GM12878 (cell line): ENCODE data around the gene BEGAIN. TPM values are rescaled to one million over a fixed set of nuclear protein-coding genes. Genes with fewer than 3 reads are reported as not detected.

ENCODE experiments used
- ATAC-seq: fragments of 200-7000 bp; cut with Tn5 transposase; 3 replicates; pipeline ENCODE4 v1.9.1; 2020; ENCODE audit warnings: mild to moderate bottlenecking, moderate library complexity
- BruUV-seq: library from RNA; stranded (reverse); fragments of 400-500 nt; replicated peaks from 2 replicates; lab custom pipeline; 2021; lab: Mats Ljungman, UMichigan
- CTCF ChIA-PET: fragments of 300-600 bp; sonication (Branson Sonifier 250); formaldehyde crosslinking; extraction: SDS; loops from one replicate; lab custom pipeline; 2021; ENCODE audit warnings: inconsistent platforms; lab: Yijun Ruan, JAX
- POLR2A ChIA-PET: fragments of 350-600 bp; formaldehyde crosslinking; extraction: SDS; loops from one replicate; lab custom pipeline; 2021; ENCODE audit warnings: inconsistent platforms; lab: Charles Lee
- RAD21 ChIA-PET: fragments of 300-600 bp; sonication (Branson Sonifier 250); formaldehyde crosslinking; loops from one replicate; lab custom pipeline; 2023; ENCODE audit warnings: antibody characterized with exemption; ENCODE audit not compliant: unreplicated experiment; lab: Charles Lee
- SMC1A ChIA-PET: fragments of 300-600 bp; sonication (Branson Sonifier 250); formaldehyde crosslinking; loops from one replicate; lab custom pipeline; 2023; ENCODE audit not compliant: unreplicated experiment, uncharacterized antibody; lab: Charles Lee
- DNase-seq: peaks from one replicate; pipeline ENCODE4 v3.0.0-alpha.2; 2011; ENCODE audit warnings: low read depth, low spot score
- FAIRE-seq: peaks from 3 replicates; lab custom pipeline; 2011; peaks lifted over from hg19 to GRCh38; lab: Jason Lieb, UNC
- H2AFZ ChIP-seq: 2 replicates; pipeline ENCODE4 v1.6.0; 2011; ENCODE audit warnings: low read depth, low read length, control low read depth; ENCODE audit not compliant: control insufficient read depth
- H3K27ac ChIP-seq: 2 replicates; pipeline ENCODE4 v1.5.1; 2011; ENCODE audit warnings: control low read depth; ENCODE audit not compliant: control insufficient read depth, insufficient read depth
- H3K27me3 ChIP-seq, 2 experiments: replicated peaks in 1 of 2; 2 replicates each; pipeline versions ENCODE4 v1.6.0 to v1.6.1; 2011; ENCODE audit warnings: low read length in 1 of 2; ENCODE audit not compliant: control insufficient read depth in 2 of 2, insufficient read depth in 2 of 2
- H3K36me3 ChIP-seq, 2 experiments: 2 replicates each; pipeline ENCODE4 v1.5.1; 2011; ENCODE audit warnings: low read length in 1 of 2; ENCODE audit not compliant: control insufficient read depth in 2 of 2, insufficient read depth in 2 of 2
- H3K4me1 ChIP-seq: 2 replicates; pipeline ENCODE4 v1.6.1; 2011; ENCODE audit warnings: mild to moderate bottlenecking, low read length, moderate library complexity, mixed read lengths; ENCODE audit not compliant: control insufficient read depth, insufficient read depth
- H3K4me2 ChIP-seq: 2 replicates; pipeline ENCODE4 v1.6.0; 2011; ENCODE audit warnings: control low read depth; ENCODE audit not compliant: control insufficient read depth, insufficient read depth
- H3K4me3 ChIP-seq: fragments of 200-600 bp; sonication (generic); 2 replicates; pipeline ENCODE4 v1.5.1; 2016
- H3K79me2 ChIP-seq: 2 replicates; pipeline ENCODE4 v1.6.0; 2011; ENCODE audit warnings: low read length; ENCODE audit not compliant: control insufficient read depth, insufficient read depth
- H3K9ac ChIP-seq: 2 replicates; pipeline ENCODE4 v1.8.0; 2011; ENCODE audit warnings: low read length, control low read depth, mixed read lengths; ENCODE audit not compliant: control insufficient read depth, insufficient read depth
- H3K9me3 ChIP-seq: replicated peaks from 3 replicates; pipeline ENCODE4 v1.5.1; 2011; ENCODE audit warnings: mild to moderate bottlenecking, low read length; ENCODE audit not compliant: control insufficient read depth, insufficient read depth
- H4K20me1 ChIP-seq: 2 replicates; pipeline ENCODE4 v1.6.0; 2011; ENCODE audit not compliant: control insufficient read depth, insufficient read depth
- ATF2 ChIP-seq: IDR thresholded peaks from 2 replicates; pipeline ENCODE4 v1.6.1; 2012; ENCODE audit warnings: low read length, inconsistent platforms
- BCL11A ChIP-seq: IDR thresholded peaks from 2 replicates; pipeline ENCODE4 v1.6.1; 2011; ENCODE audit warnings: low read depth, low read length
- E2F8 ChIP-seq: fragments of 450-650 bp; IDR thresholded peaks from 2 replicates; pipeline ENCODE4 v1.6.1; 2018; ENCODE audit warnings: mild to moderate bottlenecking, low read depth, moderate library complexity; ENCODE audit not compliant: partially characterized antibody
- EP300 ChIP-seq, 2 experiments: fragments of 150-350 bp in 1 of 2; IDR thresholded peaks; 2 replicates each; pipeline ENCODE4 v1.6.1; 2011 to 2012; ENCODE audit warnings: low read depth in 2 of 2, low read length in 2 of 2, borderline replicate concordance in 1 of 2, improper control_type of control experiment in 1 of 2, inconsistent platforms in 1 of 2; ENCODE audit not compliant: control insufficient read depth in 1 of 2
- HDAC2 ChIP-seq: fragments of 200-600 bp; sonication (generic); IDR thresholded peaks from 2 replicates; pipeline ENCODE4 v1.6.1; 2017
- HDAC6 ChIP-seq: fragments of 200-600 bp; sonication (generic); IDR thresholded peaks from one replicate; pipeline ENCODE4 v1.8.0; 2017; ENCODE audit warnings: antibody characterized with exemption; ENCODE audit not compliant: unreplicated experiment
- JUNB ChIP-seq: IDR thresholded peaks from 2 replicates; pipeline ENCODE4 v1.6.1; 2016; ENCODE audit warnings: antibody characterized with exemption, mild to moderate bottlenecking
- POU2F2 ChIP-seq: IDR thresholded peaks from 3 replicates; pipeline ENCODE4 v1.6.1; 2011; ENCODE audit warnings: low read depth, mild to moderate bottlenecking, low read length, borderline replicate concordance
- RB1 ChIP-seq: fragments of 450-650 bp; formaldehyde crosslinking; IDR thresholded peaks from 2 replicates; pipeline ENCODE4 v1.6.1; 2017; ENCODE audit warnings: mild to moderate bottlenecking, borderline replicate concordance
- RCOR1 ChIP-seq: conservative IDR thresholded peaks from 2 replicates; pipeline ENCODE4 v1.6.1; 2012; ENCODE audit warnings: low read depth, low read length, improper control_type of control experiment
- SUPT20H ChIP-seq: IDR thresholded peaks from 2 replicates; pipeline ENCODE4 v1.6.1; 2011; ENCODE audit warnings: low read depth, mild to moderate bottlenecking, low read length, moderate library complexity, borderline replicate concordance; ENCODE audit not compliant: control insufficient read depth
- TARDBP ChIP-seq: IDR thresholded peaks from 2 replicates; pipeline ENCODE4 v1.6.1; 2016; ENCODE audit warnings: borderline replicate concordance
- ZNF217 ChIP-seq: fragments of 450-650 bp; IDR thresholded peaks from 2 replicates; pipeline ENCODE4 v1.6.1; 2017; ENCODE audit warnings: antibody characterized with exemption, mild to moderate bottlenecking
- ZNF384 ChIP-seq: IDR thresholded peaks from 2 replicates; pipeline ENCODE4 v1.6.1; 2012; ENCODE audit warnings: low read depth, mild to moderate bottlenecking, low read length, improper control_type of control experiment, borderline replicate concordance
- ZNF622 ChIP-seq: fragments of 450-650 bp; IDR thresholded peaks from 2 replicates; pipeline ENCODE4 v1.6.1; 2017; ENCODE audit warnings: mild to moderate bottlenecking, inconsistent platforms
- WGBS: methylation state at CpG from one replicate; pipeline ENCODE4 v1.1.6; 2016; ENCODE audit warnings: low lambda C conversion rate; ENCODE audit not compliant: insufficient replicate concordance, insufficient coverage; ENCODE audit errors: missing lambda C conversion rate; 5-methylcytosine and 5-hydroxymethylcytosine counted together
- in situ Hi-C: fragments of 300-500 bp; cut with MboI; formaldehyde crosslinking; loops from 9 replicates; pipeline ENCODE4 v1.14.3; 2018; ENCODE audit warnings: mixed read lengths
- intact Hi-C: fragments of 100-400 bp; cut with micrococcal nuclease; formaldehyde crosslinking; loops from one replicate; pipeline ENCODE4 v1.14.2; 2022; ENCODE audit not compliant: unreplicated experiment
- polyA plus RNA-seq, 11 experiments: library from polyadenylated mRNA; depleted of rRNA in 4 of 11; unstranded in 6 of 11; stranded (reverse) in 5 of 11; fragments of >200 nt; fragmentation: Nextera tagmentation in 4 of 11; fragmentation: Illumina TruSeq in 1 of 11; extraction: Ambion mirVana in 4 of 11; extraction: Trizol in 1 of 11; gene quantifications; 1 replicate in 1 of 11; 2 replicates in 10 of 11; pipeline versions ENCODE4 v1.2.1 to v1.2.3, GENCODE V29; 2011 to 2016; ENCODE audit warnings: inconsistent platforms in 2 of 11, missing spikeins in 2 of 11, low read depth in 1 of 11
- total RNA-seq, 4 experiments: library from RNA; depleted of rRNA in 3 of 4; stranded (reverse); fragments of >200 nt in 3 of 4; fragmentation: Illumina TruSeq in 1 of 4; extraction: Trizol in 1 of 4; gene quantifications; 2 replicates each; pipeline versions ENCODE4 v1.2.1 to v1.2.3, GENCODE V29; 2013 to 2021
- TF ChIP-seq, protein P1 (sequence below): fragments of 450-650 bp; IDR thresholded peaks from 2 replicates; pipeline ENCODE4 v1.6.1; 2017; ENCODE audit warnings: low read depth, mild to moderate bottlenecking, moderate library complexity

The BEGAIN gene
- total and polyA plus RNA-seq, 10 of the 15 experiments (the other 5 are each of a cell fraction or from before 2014, with no cell fraction given): 0.01 to 0.31 (median 0.06) TPM; not detected in 5

- Histone ChIP-seq H3K4me3 (no peak overlapping the region), H3K4me1 (no peaks in the 10 kb centered on the region), H3K27ac (no peak overlapping the region), H2AFZ (no peak overlapping the region), H3K79me2 (no peaks in the 10 kb centered on the region), H3K9ac (no peak overlapping the region), H4K20me1 (no peaks in the 10 kb centered on the region), H3K36me3 (no peaks in the 10 kb centered on the region), H3K9me3 (no peaks in the 10 kb centered on the region), H3K27me3 (peaks cover 2 to 7% of the 10 kb centered on the region in 2 experiments; a peak in 3 of 4 replicates), H3K4me2 (no peak overlapping the region)
- no TSS peak for BruUV-seq
- in situ Hi-C loops (no loop called here), intact Hi-C loops (no loop called here)
- ATAC-seq: no peak
- ChIA-PET CTCF (no interaction called here), POLR2A (no interaction called here), RAD21 (no interaction called here), SMC1A (no interaction called here)
- no peak for TF ChIP-seq EP300 (IDR thresholded peaks at IDR 0.05; ENCODE audit: borderline replicate concordance in 1 of 2, control insufficient read depth in 1 of 2, low read depth in 2 of 2, low read length in 2 of 2)
- TF ChIP-seq ATF2: no peak
- no peak for TF ChIP-seq BCL11A
- TF ChIP-seq ZNF384: no peak
- no peak for TF ChIP-seq POU2F2
- TF ChIP-seq HDAC2: no peak
- no peak for TF ChIP-seq E2F8
- TF ChIP-seq, protein P1, sequence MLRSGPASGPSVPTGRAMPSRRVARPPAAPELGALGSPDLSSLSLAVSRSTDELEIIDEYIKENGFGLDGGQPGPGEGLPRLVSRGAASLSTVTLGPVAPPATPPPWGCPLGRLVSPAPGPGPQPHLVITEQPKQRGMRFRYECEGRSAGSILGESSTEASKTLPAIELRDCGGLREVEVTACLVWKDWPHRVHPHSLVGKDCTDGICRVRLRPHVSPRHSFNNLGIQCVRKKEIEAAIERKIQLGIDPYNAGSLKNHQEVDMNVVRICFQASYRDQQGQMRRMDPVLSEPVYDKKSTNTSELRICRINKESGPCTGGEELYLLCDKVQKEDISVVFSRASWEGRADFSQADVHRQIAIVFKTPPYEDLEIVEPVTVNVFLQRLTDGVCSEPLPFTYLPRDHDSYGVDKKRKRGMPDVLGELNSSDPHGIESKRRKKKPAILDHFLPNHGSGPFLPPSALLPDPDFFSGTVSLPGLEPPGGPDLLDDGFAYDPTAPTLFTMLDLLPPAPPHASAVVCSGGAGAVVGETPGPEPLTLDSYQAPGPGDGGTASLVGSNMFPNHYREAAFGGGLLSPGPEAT: no peak
- TF ChIP-seq RCOR1: no peak
- TF ChIP-seq JUNB: no peak
- no peak for TF ChIP-seq HDAC6
- TF ChIP-seq ZNF217: no peak
- no peak for TF ChIP-seq RB1
- no peak for TF ChIP-seq SUPT20H
- no peak for TF ChIP-seq ZNF622
- TF ChIP-seq TARDBP: no peak
- FAIRE-seq: no peak
- whole genome bisulfite sequencing: 29% methylated on average over 3 of the region's 3 CpGs
- DNase-seq: no peak
Measured at GRCh38 chr14:100572543-100572942, 14.7 kb downstream of the BEGAIN start.
